ENCODE measurements around the gene DRAM1. TPM values are rescaled to one million over a fixed set of nuclear protein-coding genes. Genes with fewer than 3 reads are reported as not detected.

Gene DRAM1
- total RNA-seq, 2 experiments from 2014 or later = 4.1 to 4.9 TPM

Other genes with a start within 250 kb of the DRAM1 start
- gene CHPT1, start 179.9 kb upstream of the DRAM1 start, total RNA-seq = 10 to 100 TPM; 17.1 to 20.0 TPM
- not detected for gene SYCP3, start 138.1 kb upstream of the DRAM1 start, total RNA-seq
- 10 to 100 TPM; 13.6 to 13.7 TPM for gene GNPTAB, start 46.6 kb upstream of the DRAM1 start, total RNA-seq
- gene WASHC3, start 184.4 kb downstream of the DRAM1 start, total RNA-seq = 10 to 100 TPM; 22.1 to 25.6 TPM
- 10 to 100 TPM; 85.3 to 88.0 TPM for gene NUP37, start 242.5 kb downstream of the DRAM1 start, total RNA-seq
- 10 to 100 TPM; 28.8 to 29.5 TPM for gene PARPBP, start 242.6 kb downstream of the DRAM1 start, total RNA-seq